Fibroblast of skin of right quadriceps (primary cell): ENCODE results near the gene RPS2.
"Not testable (repeated sequence)": the region's sequence is repeated elsewhere in the genome, so short reads cannot be mapped to it uniquely, and the experiment has no call there.

Experiments
- DNase-seq: peaks from one replicate; pipeline ENCODE4 v3.0.0-alpha.2; 2013

RPS2 gene

DNA sequence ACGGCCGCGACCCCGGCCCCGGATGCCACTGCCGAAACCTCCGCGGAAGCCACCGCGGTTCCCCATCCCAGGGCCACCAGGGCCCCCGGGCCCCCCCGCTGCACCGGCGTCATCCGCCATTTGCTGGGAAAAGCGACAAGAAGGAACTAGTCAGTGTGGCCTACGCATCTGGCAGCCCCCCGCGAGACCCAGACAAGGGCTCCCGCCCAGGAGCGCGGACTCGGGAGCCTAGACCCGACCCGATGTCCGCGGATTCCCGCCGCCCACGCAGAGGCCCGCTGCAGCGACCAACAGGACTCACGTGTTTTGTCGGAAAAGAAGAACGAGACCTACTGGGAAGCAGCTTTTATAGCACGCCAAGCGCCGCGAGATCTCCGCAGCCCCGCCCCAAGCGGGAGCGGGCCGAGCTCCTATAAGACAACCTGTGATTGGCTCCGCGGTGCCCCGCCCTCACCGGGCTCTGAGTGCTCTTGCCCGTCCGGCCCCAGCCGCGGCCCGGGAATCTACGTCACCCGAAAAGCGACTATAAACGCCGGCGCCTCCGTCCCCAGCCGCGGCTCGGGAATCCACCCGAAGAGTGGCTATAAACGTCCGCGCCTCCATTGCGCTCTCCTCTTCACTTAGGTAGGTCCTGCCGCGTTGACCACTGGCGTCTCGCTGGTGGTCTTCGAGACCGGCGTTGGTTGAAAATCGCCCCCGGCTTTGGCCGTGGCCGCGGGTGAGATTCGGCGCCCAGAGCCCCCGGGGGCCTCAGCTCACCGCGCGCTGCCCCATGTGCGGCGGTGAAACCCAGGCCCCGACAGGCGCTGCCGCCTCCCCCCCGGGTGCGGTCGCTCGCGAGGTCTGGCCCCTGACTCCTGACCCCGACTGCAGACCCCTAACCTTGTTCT lies at the start of gene RPS2:
Gene RPS2 (minus strand): TSS at position 321 of the 890 bp plus-strand sequence. CDS start 201 bp downstream, at position 120.
- DNase-seq, result peak; percentile 99

DNA sequence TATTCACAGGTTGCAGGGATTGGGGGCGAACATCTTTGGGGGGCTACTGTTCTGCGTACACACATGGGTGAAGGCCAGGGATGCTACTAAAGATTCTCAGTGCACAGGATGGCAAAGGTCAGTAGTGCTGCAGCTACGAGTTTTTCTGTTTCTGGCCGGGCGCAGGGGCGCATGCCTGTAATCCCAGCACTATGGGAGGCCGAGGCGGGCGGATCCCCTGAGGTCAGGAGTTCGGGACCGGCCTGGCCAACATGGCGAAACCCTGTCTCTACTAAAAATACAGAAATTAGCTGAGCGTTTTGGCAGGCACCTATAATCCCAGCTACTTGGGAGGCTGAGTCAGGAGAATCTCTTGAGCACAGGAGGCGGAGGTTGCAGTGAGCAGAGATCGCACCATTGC lies 48.9 kb upstream of the RPS2 start:
- DNase-seq, result no peak

GRCh38 chr16:2011726-2012125 lies 47.1 kb upstream of the RPS2 start:
- DNase-seq, result not testable (repeated sequence)

DNA sequence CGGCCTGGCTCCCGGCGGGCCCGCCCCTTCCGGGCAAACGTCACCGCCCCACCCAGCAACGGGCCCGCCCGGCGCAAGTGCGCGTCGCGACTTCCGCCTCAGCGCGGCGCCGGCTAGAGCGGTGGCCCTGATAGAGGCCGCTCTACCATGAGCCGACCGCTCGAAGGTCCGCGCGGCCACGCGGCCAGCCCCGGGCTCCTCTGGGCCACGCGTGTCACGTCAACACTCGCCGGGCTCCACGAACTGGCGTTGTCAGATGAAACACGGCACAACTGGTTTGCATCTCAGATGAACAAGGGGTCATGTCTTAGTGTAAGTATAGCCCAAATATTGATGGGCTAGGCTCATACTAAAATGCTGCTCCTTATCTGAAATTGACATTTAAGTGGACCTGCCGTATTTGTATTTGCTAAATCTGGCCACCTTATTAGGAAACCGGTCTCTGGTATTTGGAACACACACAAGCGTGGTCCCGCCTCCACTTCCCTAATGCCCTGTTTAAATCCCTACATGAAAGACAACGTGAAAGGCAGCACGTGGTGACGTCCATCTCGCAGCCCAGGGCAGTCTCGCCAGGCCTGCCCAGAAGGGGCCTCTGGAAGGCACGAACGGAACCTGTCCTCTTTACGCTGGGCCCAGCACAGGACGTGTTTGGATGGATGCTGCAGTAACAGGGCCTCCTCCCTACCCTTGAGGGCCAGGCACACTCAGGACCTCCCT lies 45.3 kb upstream of the RPS2 start, which contains the start of gene ZNF598:
Gene ZNF598 (minus strand): TSS at position 31 of the 720 bp plus-strand sequence.
- peak; percentile 88 for DNase-seq

DNA sequence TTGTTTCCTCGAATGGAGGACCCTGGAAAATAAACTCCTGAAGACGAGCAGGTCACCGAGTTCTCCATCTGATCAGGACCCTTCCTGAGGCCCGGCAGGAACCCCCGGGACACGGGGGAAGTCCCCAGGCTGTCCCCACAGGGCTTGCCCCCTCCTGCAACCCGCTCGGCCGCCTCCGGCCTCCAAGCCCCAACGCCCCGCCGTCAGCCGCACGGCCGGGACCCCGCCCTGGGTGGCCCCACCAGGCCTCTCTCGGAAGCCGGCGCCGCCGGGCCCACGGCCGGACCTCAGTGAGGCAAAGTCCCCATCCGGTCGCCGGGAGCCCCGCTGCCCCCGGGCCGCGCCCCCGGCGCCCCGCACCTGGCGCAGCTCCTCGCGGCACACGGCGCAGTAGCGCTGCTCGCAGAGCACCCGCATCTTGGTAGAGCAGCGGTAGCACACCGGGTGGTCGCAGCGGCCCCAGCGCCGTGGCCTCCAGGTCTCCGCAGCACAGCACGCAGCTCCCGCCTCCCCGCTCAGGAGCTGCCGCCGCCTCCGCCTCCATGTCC lies 44.6 kb upstream of the RPS2 start:
- DNase-seq, result no peak

DNA sequence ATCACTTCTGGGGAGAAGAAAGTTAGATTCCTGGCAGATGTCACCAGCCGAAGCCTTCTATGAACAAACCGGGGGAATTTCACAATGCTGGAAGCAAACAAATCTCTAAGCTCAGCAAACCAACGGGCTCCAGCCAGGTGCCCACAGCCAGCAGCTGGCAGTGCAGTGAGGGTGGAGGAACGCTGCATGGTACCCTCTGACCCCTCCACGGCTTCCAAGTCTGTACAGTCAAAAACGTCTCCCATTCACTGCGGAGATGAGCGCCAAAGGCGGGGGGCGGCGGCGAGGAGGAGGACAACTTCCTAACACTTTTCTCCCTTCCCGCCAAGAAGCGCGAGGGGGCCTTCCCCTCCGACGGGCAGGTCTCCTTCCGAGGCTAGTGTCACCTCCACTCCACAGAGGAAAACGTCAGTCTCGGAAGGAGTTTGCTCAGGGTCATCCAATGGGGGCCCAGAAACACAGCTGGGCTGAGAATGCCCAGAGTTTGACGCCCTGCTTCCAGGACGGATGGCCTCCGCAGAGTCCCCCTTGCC lies 44.1 kb upstream of the RPS2 start:
- peak; percentile 11 for DNase-seq

GRCh38 chr16:2008009-2008526 lies 43.4 kb upstream of the RPS2 start:
- peak; percentile 31 for DNase-seq

DNA sequence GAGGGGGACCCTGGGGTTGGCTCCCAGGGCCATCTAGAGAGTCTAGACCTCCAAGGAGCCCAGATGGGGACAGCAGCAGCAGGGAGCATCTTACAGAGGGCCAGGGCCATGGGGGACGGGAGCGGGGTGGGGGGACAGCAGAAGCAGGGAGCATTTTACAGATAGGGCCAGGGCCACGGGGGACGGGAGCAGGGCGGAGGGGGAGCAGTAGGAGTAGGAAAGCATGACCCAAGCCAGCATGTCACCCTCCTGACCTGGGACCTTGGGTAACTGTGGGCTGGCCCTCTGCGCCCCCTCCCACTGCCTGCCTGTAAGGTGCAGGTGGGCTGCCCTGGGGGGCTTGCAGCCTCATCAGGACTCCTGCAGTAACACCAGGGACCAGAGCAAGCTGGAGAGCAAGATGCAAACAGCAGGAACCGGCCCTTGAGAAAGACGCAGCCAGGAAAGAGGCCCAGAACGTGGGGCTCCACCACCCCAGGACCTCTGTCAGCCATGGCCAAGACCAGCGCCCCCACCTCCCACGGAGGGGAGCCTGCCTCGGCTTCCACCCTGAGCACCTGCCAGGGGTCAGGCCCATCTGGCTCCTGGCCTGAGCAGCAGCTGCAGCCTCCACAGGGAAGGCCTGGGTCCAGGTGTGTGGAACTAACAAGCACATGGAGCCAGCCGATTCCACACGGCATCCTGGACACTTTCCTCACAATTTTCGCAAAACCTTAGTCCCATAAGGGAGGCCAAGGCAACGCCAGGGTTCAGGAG lies 42.6 kb upstream of the RPS2 start:
- DNase-seq, result no peak

GRCh38 chr16:2006317-2006716 lies 41.7 kb upstream of the RPS2 start:
- no peak for DNase-seq

GRCh38 chr16:2005646-2006045 lies 41.0 kb upstream of the RPS2 start:
- no peak for DNase-seq

- DNase-seq, result no peak
Observed at GRCh38 chr16:2004795-2005517, 40.3 kb upstream of the RPS2 start.

DNA sequence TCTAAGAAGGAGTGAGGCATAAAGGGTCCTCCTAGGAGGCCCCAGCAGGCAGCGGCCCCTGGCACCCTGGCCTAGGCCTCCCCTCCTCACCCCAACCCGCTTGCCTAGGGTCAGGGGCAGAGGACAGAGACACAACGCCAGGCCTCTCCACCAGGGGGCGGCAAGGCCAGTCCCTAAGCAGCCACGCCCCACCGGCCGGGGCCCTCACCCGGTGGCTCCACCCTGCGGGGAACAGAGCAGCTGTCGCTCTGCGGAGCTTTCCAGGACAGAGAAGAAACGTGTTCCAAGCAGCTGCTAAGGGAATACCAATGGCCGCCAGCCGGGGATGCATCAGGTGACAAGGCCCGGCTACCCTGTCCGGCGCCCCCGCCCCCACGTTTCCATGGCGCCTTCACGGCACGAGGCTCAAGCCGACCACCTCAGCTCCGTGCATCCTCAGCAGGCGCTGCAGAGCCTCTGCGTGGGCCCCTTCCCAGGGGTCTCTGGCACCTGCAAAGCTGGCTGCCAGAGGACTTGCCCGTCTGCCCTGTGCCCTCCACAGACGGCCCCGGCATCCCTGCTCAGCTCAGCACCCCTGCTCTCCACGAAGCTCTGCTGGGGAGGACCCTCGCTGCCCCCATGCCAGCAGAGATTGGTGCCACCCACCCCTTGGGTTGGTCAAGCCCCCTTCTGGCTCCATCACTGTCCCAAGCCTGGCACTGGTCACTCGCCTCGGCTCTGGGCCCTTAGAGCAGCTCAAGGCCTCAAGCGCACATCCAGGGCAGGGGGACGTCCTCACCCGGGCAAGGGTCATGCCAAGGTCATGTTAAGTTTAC lies 39.4 kb upstream of the RPS2 start:
- DNase-seq, result peak; percentile 77

GRCh38 chr16:2003231-2003826 lies 38.7 kb upstream of the RPS2 start:
- no peak for DNase-seq

DNA sequence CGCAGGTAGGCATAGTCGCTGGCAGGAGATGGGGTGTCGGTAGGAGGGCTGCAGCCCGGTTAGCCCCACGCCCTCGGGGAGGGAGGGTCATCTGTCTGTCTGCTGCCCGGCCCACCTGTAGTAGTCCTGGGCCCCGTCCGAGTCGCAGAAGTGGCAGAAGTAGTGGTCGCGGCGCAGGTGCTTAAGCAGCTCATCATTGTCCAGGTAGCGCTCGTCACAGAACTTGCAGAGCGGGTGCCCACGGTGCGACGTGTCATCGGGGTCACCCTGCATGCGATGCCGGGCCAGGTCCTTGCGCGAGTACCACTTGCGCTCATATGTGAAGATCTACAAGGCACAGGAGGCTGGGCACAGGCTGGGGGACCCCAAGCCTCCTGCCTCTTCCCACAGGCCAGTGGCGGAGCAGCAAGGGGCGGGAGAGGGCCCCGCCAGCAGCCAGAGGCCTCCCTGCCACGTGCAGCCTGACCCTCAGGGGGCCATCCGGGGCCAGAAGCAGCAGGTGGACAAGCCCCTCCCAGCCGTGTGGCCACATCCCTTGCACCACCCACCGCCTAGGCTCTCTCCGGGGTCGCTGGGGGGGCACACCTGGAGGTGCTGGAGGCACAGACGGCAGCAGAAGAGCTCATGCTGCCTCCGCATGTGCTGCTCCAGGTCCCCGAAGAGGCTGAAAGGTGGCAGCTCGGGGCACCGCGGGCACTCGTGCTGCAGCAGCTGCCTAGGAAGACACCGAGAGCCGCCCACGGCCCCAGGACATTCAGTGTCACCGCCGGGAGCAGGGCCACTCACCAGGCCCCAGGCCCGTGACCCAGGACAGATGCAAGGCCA lies 38.0 kb upstream of the RPS2 start:
- no peak for DNase-seq

- no peak for DNase-seq
Observed at GRCh38 chr16:2001456-2002355, 37.1 kb upstream of the RPS2 start.

DNA sequence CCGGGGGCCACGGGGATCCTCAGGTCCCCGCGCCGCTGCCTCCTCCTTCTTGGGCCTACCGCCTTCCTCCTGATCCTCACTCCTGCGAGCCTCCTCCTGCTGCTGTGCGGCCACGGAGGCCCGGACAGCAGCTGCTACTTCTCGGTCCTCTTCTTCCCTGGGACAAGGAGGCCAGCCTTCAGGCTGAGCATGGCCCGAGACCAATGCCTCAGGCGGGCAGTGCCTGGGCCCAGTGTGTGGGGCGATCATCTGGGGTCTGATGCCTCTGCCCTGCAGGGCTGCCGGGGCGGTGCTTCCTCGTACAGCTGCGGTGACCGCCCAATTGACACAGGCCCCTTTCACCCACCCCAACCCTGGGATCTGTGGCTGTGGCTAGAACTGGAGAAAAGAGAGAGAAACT lies 36.4 kb upstream of the RPS2 start:
- DNase-seq, result no peak

DNA sequence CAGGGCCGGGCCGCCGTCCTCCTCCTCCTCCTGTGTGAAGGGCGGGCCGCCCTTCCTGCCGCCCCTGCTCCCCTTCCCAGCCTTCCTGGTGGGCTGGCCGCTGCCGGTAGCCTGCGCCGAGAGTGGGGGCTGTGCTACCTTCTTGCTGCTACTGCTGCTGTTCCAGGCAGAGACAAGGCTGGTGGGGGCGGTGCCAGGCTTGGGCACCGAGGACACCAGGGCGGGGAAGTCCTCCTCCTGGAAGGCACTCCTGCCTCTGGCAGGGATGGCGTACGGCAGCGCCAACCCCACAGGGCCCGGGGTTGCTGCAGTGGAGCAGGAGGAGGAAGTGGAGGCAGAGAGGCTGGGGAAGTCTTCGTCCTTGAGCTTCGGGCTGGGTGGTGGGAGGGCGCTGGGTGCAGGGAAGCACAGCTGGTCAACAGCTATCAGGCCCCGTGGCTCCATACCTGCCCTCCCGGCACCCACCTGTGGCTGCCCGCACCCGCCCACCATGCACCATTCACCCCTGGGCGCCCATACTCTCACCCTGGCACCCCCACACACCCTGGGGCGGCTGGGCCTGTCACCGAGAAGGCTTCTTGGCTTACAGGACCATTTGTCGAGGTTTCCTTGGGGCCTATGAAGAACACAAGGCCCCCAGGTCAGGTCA lies 35.4 kb upstream of the RPS2 start:
- no peak for DNase-seq
